ACC112 (cell line): ENCODE data around the gene DBH.

Source experiments
- H2AFZ ChIP-seq: fragments of 200-600 bp; sonication (generic); one replicate; pipeline ENCODE4 v1.6.0; 2017; ENCODE audit warnings: antibody characterized with exemption, low read length; ENCODE audit not compliant: unreplicated experiment
- H3K27ac ChIP-seq: fragments of 200-600 bp; sonication (generic); 2 replicates; pipeline ENCODE4 v1.5.1; 2014; ENCODE audit warnings: low read depth, mild to moderate bottlenecking, antibody characterized with exemption, low read length, moderate library complexity
- H3K27me3 ChIP-seq: fragments of 200-600 bp; sonication (generic); 2 replicates; pipeline ENCODE4 v1.6.1; 2014; ENCODE audit warnings: mild to moderate bottlenecking, antibody characterized with exemption, low read length, moderate library complexity, mixed read lengths; ENCODE audit not compliant: insufficient read depth
- H3K36me3 ChIP-seq: fragments of 200-600 bp; sonication (generic); 2 replicates; pipeline ENCODE4 v1.6.1; 2016; ENCODE audit warnings: mild to moderate bottlenecking, antibody characterized with exemption, low read length, moderate library complexity, mixed read lengths; ENCODE audit not compliant: insufficient read depth
- H3K4me1 ChIP-seq: fragments of 200-600 bp; sonication (generic); one replicate; pipeline ENCODE4 v1.6.1; 2016; ENCODE audit warnings: low read length, mixed read lengths; ENCODE audit not compliant: insufficient read depth, unreplicated experiment, control insufficient read depth
- H3K4me3 ChIP-seq: fragments of 200-600 bp; sonication (generic); 2 replicates; pipeline ENCODE4 v1.5.1; 2014; ENCODE audit warnings: mild to moderate bottlenecking, low read depth, low read length
- H3K79me2 ChIP-seq: fragments of 200-600 bp; sonication (generic); one replicate; pipeline ENCODE4 v1.6.0; 2016; ENCODE audit warnings: low read length; ENCODE audit not compliant: control insufficient read depth, unreplicated experiment, insufficient read depth

Gene DBH

GRCh38 chr9:133656211-133657119 is 20.3 kb downstream of the DBH start:
- Histone ChIP-seq H3K79me2 (no peaks in the 10 kb centered on the region), H3K27ac (no peak overlapping the region), H3K27me3 (peaks cover 28% of the 10 kb centered on the region), H3K4me1 (peaks cover 16% of the 10 kb centered on the region), H3K4me3 (no peak overlapping the region), H3K36me3 (no peaks in the 10 kb centered on the region), H2AFZ (no peak overlapping the region)

- peaks cover 16% of the 10 kb centered on the region for H3K4me1 ChIP-seq
Measured at GRCh38 chr9:133657120-133657661, 21.0 kb downstream of the DBH start.

GRCh38 chr9:133658442-133659431 is 22.6 kb downstream of the DBH start:
- Histone ChIP-seq H3K27ac (no peak overlapping the region), H3K79me2 (no peaks in the 10 kb centered on the region), H3K27me3 (peaks cover 26% of the 10 kb centered on the region), H3K4me3 (peak overlapping the region; percentile 71), H3K4me1 (peaks cover 16% of the 10 kb centered on the region), H2AFZ (peak overlapping the region; percentile 82), H3K36me3 (no peaks in the 10 kb centered on the region)

More at GRCh38 chr9:133657120-133657661, 21.0 kb downstream of the DBH start:
- H3K27me3 ChIP-seq = peaks cover 26% of the 10 kb centered on the region
- no peaks in the 10 kb centered on the region for H3K79me2 ChIP-seq
- no peak overlapping the region for H3K4me3 ChIP-seq
- H2AFZ ChIP-seq = no peak overlapping the region
- H3K36me3 ChIP-seq = no peaks in the 10 kb centered on the region
- no peak overlapping the region for H3K27ac ChIP-seq

- H3K4me1 ChIP-seq = peaks cover 16% of the 10 kb centered on the region
- no peaks in the 10 kb centered on the region for H3K79me2 ChIP-seq
- no peaks in the 10 kb centered on the region for H3K36me3 ChIP-seq
- no peak overlapping the region for H2AFZ ChIP-seq
- H3K4me3 ChIP-seq = peak overlapping the region; percentile 71; the same call in 1 of the 2 replicates
- H3K27me3 ChIP-seq = peaks cover 22% of the 10 kb centered on the region
- no peak overlapping the region for H3K27ac ChIP-seq
Measured at GRCh38 chr9:133659516-133659915, 23.4 kb downstream of the DBH start.

- Histone ChIP-seq H3K4me3 (no peak overlapping the region), H3K36me3 (no peaks in the 10 kb centered on the region), H3K27ac (no peak overlapping the region), H3K79me2 (no peaks in the 10 kb centered on the region), H2AFZ (no peak overlapping the region), H3K4me1 (peaks cover 16% of the 10 kb centered on the region), H3K27me3 (no peaks in the 10 kb centered on the region)
Measured at GRCh38 chr9:133661846-133662540, 25.8 kb downstream of the DBH start.

GRCh38 chr9:133664173-133665050 is 28.2 kb downstream of the DBH start:
- Histone ChIP-seq H3K27me3 (no peaks in the 10 kb centered on the region), H3K4me1 (peaks cover 3% of the 10 kb centered on the region), H3K36me3 (no peaks in the 10 kb centered on the region), H3K79me2 (no peaks in the 10 kb centered on the region), H3K27ac (no peak overlapping the region), H2AFZ (no peak overlapping the region), H3K4me3 (no peak overlapping the region)

GRCh38 chr9:133665096-133665495 is 28.9 kb downstream of the DBH start:
- no peaks in the 10 kb centered on the region for H3K36me3 ChIP-seq
- no peaks in the 10 kb centered on the region for H3K79me2 ChIP-seq
- H3K4me1 ChIP-seq = no peaks in the 10 kb centered on the region
- H3K27ac ChIP-seq = no peak overlapping the region
- H3K27me3 ChIP-seq = no peaks in the 10 kb centered on the region
- no peak overlapping the region for H3K4me3 ChIP-seq
- H2AFZ ChIP-seq = no peak overlapping the region

GRCh38 chr9:133665535-133665934 is 29.4 kb downstream of the DBH start:
- Histone ChIP-seq H3K27me3 (no peaks in the 10 kb centered on the region), H3K36me3 (no peaks in the 10 kb centered on the region), H2AFZ (no peak overlapping the region), H3K4me1 (no peaks in the 10 kb centered on the region), H3K4me3 (no peak overlapping the region), H3K79me2 (no peaks in the 10 kb centered on the region), H3K27ac (no peak overlapping the region)

- Histone ChIP-seq H3K27ac (no peak overlapping the region), H3K4me3 (no peak overlapping the region), H3K4me1 (no peaks in the 10 kb centered on the region), H3K79me2 (no peaks in the 10 kb centered on the region), H3K27me3 (no peaks in the 10 kb centered on the region), H2AFZ (no peak overlapping the region), H3K36me3 (no peaks in the 10 kb centered on the region)
Measured at GRCh38 chr9:133666387-133666786, 30.2 kb downstream of the DBH start.
